PC-3 (cell line): ENCODE results near the gene DNAH5.

Experiments
- CTCF ChIP-seq: fragments of 300-600 bp; sonication (generic); conservative IDR thresholded peaks from 2 replicates; pipeline ENCODE4 v1.5.1; 2017; ENCODE audit warnings: antibody characterized with exemption, low read depth, mild to moderate bottlenecking, low read length
- EZH2phosphoT487 ChIP-seq: fragments of 300-600 bp; sonication (generic); IDR thresholded peaks from 2 replicates; pipeline ENCODE4 v1.6.1; 2018; ENCODE audit warnings: mild to moderate bottlenecking, antibody characterized with exemption, low read length, borderline replicate concordance

DNA sequence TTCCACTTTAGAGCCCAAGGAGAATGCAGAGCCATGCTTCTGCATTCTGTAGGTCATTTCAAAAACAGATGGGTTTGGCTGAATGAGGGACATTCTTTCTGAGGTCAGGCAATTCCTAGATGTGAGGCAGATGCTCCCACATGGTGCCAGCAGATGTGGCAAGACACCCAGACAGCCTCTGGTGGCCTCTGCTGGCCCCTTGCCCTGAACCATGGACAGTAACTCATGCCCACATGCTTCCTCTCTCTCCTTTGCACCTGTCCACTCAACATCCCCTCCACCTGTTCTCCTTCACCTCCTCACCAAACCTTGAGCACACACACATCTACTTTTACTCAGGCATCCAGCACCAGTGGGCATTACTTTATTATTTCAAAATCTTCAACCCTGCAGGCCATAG is 252.3 kb downstream of the DNAH5 start:
- TF ChIP-seq CTCF (no peak), EZH2phosphoT487 (no peak)
